ENCODE results near the gene TMEM270. TPM values are rescaled to one million over a fixed set of nuclear protein-coding genes. Genes with fewer than 3 reads are reported as not detected.

Gene TMEM270
- polyA plus RNA-seq, 5 donors: 0.24 TPM; not detected in 4

GRCh38 chr7:73885433-73885974, 24.5 kb downstream of the TMEM270 start:
- DNase-seq: no peak

GRCh38 chr7:73885975-73886798, 25.2 kb downstream of the TMEM270 start:
- DNase-seq: no peak

DNA sequence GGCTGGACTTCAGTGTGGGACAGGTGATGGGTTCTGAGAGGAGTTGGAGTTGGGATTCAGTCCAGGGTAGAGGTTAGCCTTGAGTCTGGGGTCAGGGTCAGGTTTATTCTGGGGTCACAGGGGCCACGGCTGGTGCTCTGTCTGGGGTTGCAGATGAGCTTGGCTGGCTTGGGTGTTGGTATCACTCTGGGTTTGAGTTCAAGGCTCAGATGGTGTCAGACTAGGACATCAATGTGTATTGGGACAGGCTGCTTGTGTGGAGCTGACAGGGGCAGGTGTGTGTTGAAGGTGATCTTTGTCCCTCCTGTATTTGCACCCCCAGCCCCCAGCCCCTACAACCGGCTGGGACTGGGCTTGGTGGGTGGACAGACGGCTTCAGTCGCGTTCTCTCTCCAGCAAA, 26.8 kb downstream of the TMEM270 start:
- DNase-seq: no peak

- DNase-seq: no peak
Measured at GRCh38 chr7:73888959-73889358, 28.0 kb downstream of the TMEM270 start.

DNA sequence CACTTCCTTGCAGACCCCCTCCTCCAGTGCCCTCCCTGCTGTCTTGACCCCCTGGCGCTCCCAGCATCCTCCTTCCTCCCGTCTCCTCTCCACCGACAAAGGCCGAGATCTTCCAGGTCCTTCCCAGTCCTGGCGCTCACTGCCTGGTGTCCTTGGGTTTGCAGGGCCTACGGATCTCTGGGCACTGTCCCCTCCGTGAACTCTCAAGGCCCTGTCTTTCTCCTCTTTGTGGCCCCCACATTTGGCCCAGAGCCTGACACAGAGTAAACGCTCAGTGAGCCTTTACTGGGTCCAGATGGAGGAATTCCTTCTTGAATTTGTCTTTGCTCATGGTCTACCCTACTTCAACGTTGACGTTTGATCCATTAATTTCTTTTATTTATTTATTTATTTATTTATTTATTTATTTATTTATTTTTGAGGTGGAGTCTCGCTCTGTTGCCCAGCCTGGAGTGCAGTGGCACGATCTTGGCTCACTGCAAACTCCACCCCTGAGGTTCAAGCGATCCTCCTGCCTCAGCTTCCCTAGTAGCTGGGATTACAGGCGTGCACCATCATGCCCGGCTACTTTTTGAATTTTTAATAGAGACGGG, 29.7 kb downstream of the TMEM270 start:
- no peak for DNase-seq

GRCh38 chr7:73891178-73891885, 30.4 kb downstream of the TMEM270 start:
- no peak for DNase-seq

GRCh38 chr7:73892003-73892999, 31.3 kb downstream of the TMEM270 start:
- DNase-seq: no peak

- DNase-seq: no peak
Measured at GRCh38 chr7:73893342-73894101, 32.6 kb downstream of the TMEM270 start.

GRCh38 chr7:73894166-73894565, 33.2 kb downstream of the TMEM270 start:
- DNase-seq: no peak

GRCh38 chr7:73894733-73895551, 34.0 kb downstream of the TMEM270 start:
- no peak for DNase-seq

DNA sequence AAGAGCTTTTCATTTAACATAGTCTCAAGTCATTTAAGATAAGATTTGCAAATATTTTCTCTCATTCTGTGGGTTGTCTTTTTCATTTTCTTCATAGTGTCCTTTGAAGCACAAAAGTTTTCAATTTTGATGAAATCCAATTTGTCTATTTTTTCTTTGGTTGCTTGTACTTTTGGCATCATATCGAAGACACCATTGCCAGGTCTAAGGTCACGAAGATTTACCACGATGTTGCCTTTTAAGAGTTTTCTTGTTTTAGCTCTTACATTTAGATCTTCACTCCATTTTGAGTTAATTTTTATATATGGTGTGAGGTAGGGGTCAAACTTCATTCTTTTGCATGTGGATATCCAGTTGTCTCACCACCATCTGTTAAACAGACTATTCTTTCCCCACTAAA, 34.7 kb downstream of the TMEM270 start:
- no peak for DNase-seq

DNA sequence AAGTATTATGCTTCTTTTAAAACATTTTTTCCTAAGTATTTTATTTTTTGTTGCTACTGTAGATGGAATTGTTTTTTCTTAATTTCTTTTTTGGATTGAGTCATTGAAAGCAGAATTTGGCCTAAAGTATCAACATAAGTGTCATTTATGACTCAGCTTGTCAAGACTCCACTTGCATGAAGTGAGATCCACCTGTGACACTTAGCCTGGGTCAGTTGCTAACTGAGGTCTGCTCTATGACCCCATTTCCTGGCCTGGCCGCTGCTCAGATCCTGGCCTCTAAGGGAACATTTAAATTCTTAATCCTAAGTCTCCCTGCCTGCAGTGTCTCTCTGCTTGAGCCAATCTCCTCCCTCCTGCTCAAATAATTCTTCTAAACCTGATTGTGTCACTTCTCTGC, 35.5 kb downstream of the TMEM270 start:
- no peak for DNase-seq

- no peak for DNase-seq
Measured at GRCh38 chr7:73899731-73900142, 38.8 kb downstream of the TMEM270 start.

GRCh38 chr7:73900286-73900685, 39.3 kb downstream of the TMEM270 start:
- no peak for DNase-seq

DNA sequence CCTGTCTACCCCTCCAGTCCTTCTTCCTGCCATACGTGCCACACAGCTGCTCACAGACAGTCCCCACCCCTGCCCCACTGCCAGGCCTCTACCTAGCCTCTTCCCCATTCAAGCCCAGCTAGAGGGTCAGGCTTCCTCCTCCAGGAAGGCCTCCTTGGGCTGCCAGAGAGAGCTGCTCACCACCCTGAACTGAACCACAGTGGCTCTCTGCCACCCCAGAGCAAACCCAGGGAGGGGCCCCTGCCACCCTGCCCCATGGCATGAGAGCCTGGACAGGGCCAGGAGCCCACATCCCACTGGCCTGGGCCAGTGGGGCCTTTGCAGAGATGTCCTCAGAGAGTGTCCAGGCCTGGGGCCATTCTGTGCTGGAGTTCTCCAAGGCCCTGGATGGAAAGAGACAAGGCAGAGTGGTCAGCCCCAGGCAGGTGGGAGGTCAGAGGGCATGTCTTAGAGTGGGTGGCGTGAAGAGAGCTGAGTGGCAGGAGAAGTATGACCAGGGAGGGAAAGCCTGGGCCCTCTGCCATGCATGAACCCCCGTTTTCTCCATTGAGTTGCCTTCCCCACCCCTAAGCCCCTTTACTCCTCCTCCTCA, 40.4 kb downstream of the TMEM270 start:
- DNase-seq: no peak

GRCh38 chr7:73901823-73902597, 41.1 kb downstream of the TMEM270 start:
- DNase-seq: no peak

- no peak for DNase-seq
Measured at GRCh38 chr7:73903321-73904218, 42.6 kb downstream of the TMEM270 start.

Measured in right lung (tissue), 5 donors.